Transverse colon (tissue), 4 donors: ENCODE results near the gene CSNK2B.

Source experiments
- CTCF ChIP-seq, 5 experiments: fragments of 200-600 bp in 3 of 5; fragments of 450-650 bp in 2 of 5; sonication (generic) in 3 of 5; IDR thresholded peaks; 1 replicate in 2 of 5; 2 replicates in 3 of 5; pipeline ENCODE4 v1.5.1; 2016 to 2017; ENCODE audit warnings: antibody characterized with exemption in 5 of 5, inconsistent platforms in 3 of 5, mild to moderate bottlenecking in 2 of 5, moderate library complexity in 1 of 5
- POLR2AphosphoS5 ChIP-seq, 3 donors: sonication (generic); formaldehyde crosslinking; IDR thresholded peaks; one replicate each; pipeline ENCODE4 v1.6.1; 2016; ENCODE audit warnings: antibody characterized with exemption in 3 of 3

- no peak for TF ChIP-seq POLR2AphosphoS5 (IDR thresholded peaks at IDR 0.05)
- TF ChIP-seq CTCF (IDR thresholded peaks at IDR 0.05): no peak
Observed at GRCh38 chr6:31633447-31633846, 32.4 kb upstream of the CSNK2B start.
